OCI-LY7 (cell line): ENCODE measurements around the gene CNOT4. TPM values are rescaled to one million over a fixed set of nuclear protein-coding genes. Genes with fewer than 3 reads are reported as not detected.

Experiments
- BruUV-seq: library from RNA; stranded (reverse); fragments of 400-500 nt; replicated peaks from 2 replicates; lab custom pipeline; 2021; lab: Mats Ljungman, UMichigan
- CTCF ChIA-PET: fragments of 300-600 bp; sonication (Branson Sonifier 250); formaldehyde crosslinking; loops from one replicate; lab custom pipeline; 2022; ENCODE audit warnings: antibody characterized with exemption; ENCODE audit not compliant: unreplicated experiment; lab: Charles Lee
- POLR2A ChIA-PET: fragments of 300-600 bp; sonication (Branson Sonifier 250); formaldehyde crosslinking; loops from one replicate; lab custom pipeline; 2022; ENCODE audit warnings: antibody characterized with exemption; lab: Charles Lee
- DNase-seq: peaks from one replicate; pipeline ENCODE4 v3.0.0-alpha.2; 2015; ENCODE audit warnings: low spot score
- H2AFZ ChIP-seq: fragments of 200-600 bp; sonication (generic), shearing (Covaris generic); 2 replicates; pipeline ENCODE4 v1.6.1; 2014; ENCODE audit warnings: mild to moderate bottlenecking, antibody characterized with exemption, low read length, moderate library complexity
- H3K27ac ChIP-seq: fragments of 200-600 bp; sonication (generic); 2 replicates; pipeline ENCODE4 v1.5.1; 2014; ENCODE audit warnings: mixed run types, low read depth, mild to moderate bottlenecking, moderate library complexity, low read length, inconsistent platforms; ENCODE audit not compliant: poor library complexity, severe bottlenecking
- H3K36me3 ChIP-seq: fragments of 200-600 bp; sonication (generic); 2 replicates; pipeline ENCODE4 v1.6.1; 2014; ENCODE audit warnings: mild to moderate bottlenecking, antibody characterized with exemption, low read length, moderate library complexity, mixed read lengths; ENCODE audit not compliant: insufficient read depth
- H3K4me1 ChIP-seq: fragments of 200-600 bp; sonication (generic); 2 replicates; pipeline ENCODE4 v1.5.1; 2014; ENCODE audit warnings: mild to moderate bottlenecking, low read length; ENCODE audit not compliant: insufficient read depth, poor library complexity, severe bottlenecking
- H3K4me2 ChIP-seq: fragments of 200-600 bp; sonication (generic); 2 replicates; pipeline ENCODE4 v1.6.1; 2014; ENCODE audit warnings: mild to moderate bottlenecking, low read length
- H3K4me3 ChIP-seq: fragments of 200-600 bp; sonication (generic); 2 replicates; pipeline ENCODE4 v1.5.1; 2014; ENCODE audit warnings: mild to moderate bottlenecking, low read depth, low read length; ENCODE audit not compliant: poor library complexity, severe bottlenecking
- H3K79me2 ChIP-seq: fragments of 200-600 bp; sonication (generic); 2 replicates; pipeline ENCODE4 v1.6.1; 2016; ENCODE audit warnings: low read depth, mild to moderate bottlenecking, low read length, moderate library complexity, mixed read lengths; ENCODE audit not compliant: insufficient read depth
- H3K9me2 ChIP-seq: fragments of 200-600 bp; sonication (generic); 2 replicates; pipeline ENCODE4 v1.6.1; 2016; ENCODE audit warnings: mild to moderate bottlenecking, low read length, mixed read lengths; ENCODE audit not compliant: insufficient read depth
- H3K9me3 ChIP-seq: fragments of 200-600 bp; sonication (generic); 2 replicates; pipeline ENCODE4 v1.6.1; 2014; ENCODE audit warnings: mild to moderate bottlenecking, mixed run types, low read length, mixed read lengths
- H4K20me1 ChIP-seq: fragments of 200-600 bp; sonication (generic); 2 replicates; pipeline ENCODE4 v1.6.1; 2014; ENCODE audit warnings: mild to moderate bottlenecking, antibody characterized with exemption, low read length, moderate library complexity, mixed read lengths; ENCODE audit not compliant: insufficient read depth
- EZH2phosphoT487 ChIP-seq: fragments of 200-600 bp; sonication (generic); IDR thresholded peaks from 2 replicates; pipeline ENCODE4 v1.6.1; 2018; ENCODE audit warnings: low read depth, borderline replicate concordance, mild to moderate bottlenecking, mixed run types, antibody characterized with exemption, low read length, moderate library complexity, mixed read lengths
- intact Hi-C: fragments of 100-400 bp; cut with micrococcal nuclease; formaldehyde crosslinking; loops from one replicate; pipeline ENCODE4 v1.10.0; 2022; ENCODE audit not compliant: unreplicated experiment
- total RNA-seq, 2 experiments: library from RNA; depleted of rRNA in 1 of 2; stranded (reverse); fragments of >200 nt in 1 of 2; shearing (Covaris generic) in 1 of 2; gene quantifications; 2 replicates each; pipeline ENCODE4 v1.2.3, GENCODE V29; 2014 to 2022
- TF ChIP-seq, protein P1 (sequence below): fragments of 200-600 bp; sonication (generic); conservative IDR thresholded peaks from 2 replicates; pipeline ENCODE4 v1.5.1; 2014; ENCODE audit warnings: mild to moderate bottlenecking, antibody characterized with exemption, low read length, moderate library complexity, mixed read lengths

Gene CNOT4
- total RNA-seq, 2 experiments from 2014 or later: 18.7 to 21.9 TPM

DNA sequence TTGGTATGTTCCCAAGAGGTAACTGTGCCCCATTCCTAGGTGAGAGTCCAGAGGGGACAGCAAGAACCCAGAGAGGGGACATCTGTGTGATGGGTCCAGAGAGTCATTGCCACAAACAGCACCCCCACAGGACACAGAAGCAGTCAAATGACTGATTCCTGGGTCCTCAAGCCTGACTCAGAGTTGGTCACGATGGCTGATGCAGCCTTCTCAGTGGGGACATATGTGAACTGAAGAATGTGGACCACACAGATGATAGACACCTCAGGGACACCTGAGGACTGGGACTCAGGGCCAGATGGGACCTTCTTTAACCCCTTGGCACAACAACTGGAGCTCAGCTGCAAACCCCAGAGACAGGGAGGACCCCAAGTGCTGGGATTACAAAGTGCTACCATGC lies 179.8 kb downstream of the CNOT4 start:
- CTCF ChIA-PET: no interaction called here
- no peak for DNase-seq
- intact Hi-C loops: no loop called here

DNA sequence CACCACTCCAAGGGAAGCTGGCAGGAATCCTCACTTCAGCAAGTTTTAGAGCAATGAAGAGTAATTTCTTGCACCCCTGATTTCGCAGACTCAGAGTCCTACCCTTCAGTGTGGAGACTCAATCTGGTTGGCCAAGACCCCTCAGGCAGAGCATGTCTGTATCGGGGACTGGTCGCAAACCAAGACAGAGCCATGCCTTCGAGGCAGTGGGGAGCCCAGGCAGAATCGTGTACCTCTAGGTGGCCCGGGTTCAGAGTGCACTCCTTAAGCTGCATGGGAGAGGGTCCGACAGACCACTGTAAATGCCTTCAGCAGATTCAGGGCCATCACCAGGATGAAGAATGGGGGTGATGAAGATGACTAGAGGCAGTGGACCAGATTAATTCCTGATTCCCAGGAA lies 181.4 kb downstream of the CNOT4 start:
- ChIA-PET CTCF (no interaction called here), POLR2A (no interaction called here)
- no peaks in the 10 kb centered on the region for H4K20me1 ChIP-seq
- no peak overlapping the region for H3K4me2 ChIP-seq
- BruUV-seq: no TSS peak
- no peak for TF ChIP-seq EZH2phosphoT487
- TF ChIP-seq, protein P1, sequence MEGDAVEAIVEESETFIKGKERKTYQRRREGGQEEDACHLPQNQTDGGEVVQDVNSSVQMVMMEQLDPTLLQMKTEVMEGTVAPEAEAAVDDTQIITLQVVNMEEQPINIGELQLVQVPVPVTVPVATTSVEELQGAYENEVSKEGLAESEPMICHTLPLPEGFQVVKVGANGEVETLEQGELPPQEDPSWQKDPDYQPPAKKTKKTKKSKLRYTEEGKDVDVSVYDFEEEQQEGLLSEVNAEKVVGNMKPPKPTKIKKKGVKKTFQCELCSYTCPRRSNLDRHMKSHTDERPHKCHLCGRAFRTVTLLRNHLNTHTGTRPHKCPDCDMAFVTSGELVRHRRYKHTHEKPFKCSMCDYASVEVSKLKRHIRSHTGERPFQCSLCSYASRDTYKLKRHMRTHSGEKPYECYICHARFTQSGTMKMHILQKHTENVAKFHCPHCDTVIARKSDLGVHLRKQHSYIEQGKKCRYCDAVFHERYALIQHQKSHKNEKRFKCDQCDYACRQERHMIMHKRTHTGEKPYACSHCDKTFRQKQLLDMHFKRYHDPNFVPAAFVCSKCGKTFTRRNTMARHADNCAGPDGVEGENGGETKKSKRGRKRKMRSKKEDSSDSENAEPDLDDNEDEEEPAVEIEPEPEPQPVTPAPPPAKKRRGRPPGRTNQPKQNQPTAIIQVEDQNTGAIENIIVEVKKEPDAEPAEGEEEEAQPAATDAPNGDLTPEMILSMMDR: no peak
- no peak for DNase-seq
- intact Hi-C loops: no loop called here
- H3K9me2 ChIP-seq: no peaks in the 10 kb centered on the region
- no peak overlapping the region for H2AFZ ChIP-seq
- no peak overlapping the region for H3K27ac ChIP-seq
- no peak overlapping the region for H3K4me3 ChIP-seq
- no peaks in the 10 kb centered on the region for H3K36me3 ChIP-seq
- no peaks in the 10 kb centered on the region for H3K9me3 ChIP-seq
- no peaks in the 10 kb centered on the region for H3K4me1 ChIP-seq
- H3K79me2 ChIP-seq: no peaks in the 10 kb centered on the region

More for the DNA sequence above, 179.8 kb downstream of the CNOT4 start:
- TF ChIP-seq, protein P1: no peak
- TF ChIP-seq EZH2phosphoT487: no peak
- Histone ChIP-seq H3K36me3 (no peaks in the 10 kb centered on the region), H3K9me2 (no peaks in the 10 kb centered on the region), H3K4me2 (no peak overlapping the region), H3K4me3 (no peak overlapping the region), H2AFZ (no peak overlapping the region), H3K79me2 (no peaks in the 10 kb centered on the region), H3K4me1 (no peaks in the 10 kb centered on the region), H4K20me1 (no peaks in the 10 kb centered on the region), H3K27ac (no peak overlapping the region), H3K9me3 (no peaks in the 10 kb centered on the region)
- BruUV-seq: no TSS peak
- POLR2A ChIA-PET: interaction anchor here (0.7 kb wide), 1 partner anchor 10 kb away, joined by 4 read pairs; no protein-coding TSS in a partner anchor

DNA sequence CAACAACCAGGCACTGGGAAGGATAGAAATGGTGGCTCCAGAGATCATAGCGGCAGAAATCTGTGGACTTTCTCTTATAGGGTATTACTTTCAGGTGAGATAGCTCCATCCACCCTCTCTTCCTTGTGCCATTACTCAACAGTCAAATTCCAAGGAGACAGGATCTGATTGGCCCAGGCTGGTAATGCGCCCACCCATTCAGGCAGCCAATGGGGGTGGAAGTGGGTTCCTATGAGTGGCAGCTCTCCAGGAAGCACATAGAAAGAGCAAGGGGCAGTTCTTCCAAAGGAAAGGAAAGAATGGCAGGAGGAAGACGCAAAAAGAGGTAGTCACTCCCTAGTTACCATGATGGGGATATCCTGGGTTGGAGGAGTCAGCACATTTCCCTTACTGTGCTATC lies 181.8 kb downstream of the CNOT4 start:
- no TSS peak for BruUV-seq
- ChIA-PET CTCF (no interaction called here), POLR2A (no interaction called here)
- H2AFZ ChIP-seq: no peak overlapping the region
- no peaks in the 10 kb centered on the region for H3K36me3 ChIP-seq
- no peaks in the 10 kb centered on the region for H3K9me2 ChIP-seq
- TF ChIP-seq EZH2phosphoT487: no peak
- TF ChIP-seq, protein P1: no peak
- no peaks in the 10 kb centered on the region for H3K4me1 ChIP-seq
- no peak overlapping the region for H3K27ac ChIP-seq
- no peaks in the 10 kb centered on the region for H3K9me3 ChIP-seq
- DNase-seq: no peak
- intact Hi-C loops: no loop called here
- no peaks in the 10 kb centered on the region for H3K79me2 ChIP-seq
- no peak overlapping the region for H3K4me2 ChIP-seq
- H3K4me3 ChIP-seq: no peak overlapping the region
- no peaks in the 10 kb centered on the region for H4K20me1 ChIP-seq
